A673 (cell line): Measurements from ENCODE around the gene SCUBE2. TPM values are rescaled to one million over a fixed set of nuclear protein-coding genes. Genes with fewer than 3 reads are reported as not detected.

Experiments used
- BruUV-seq: library from RNA; stranded (reverse); fragments of 400-500 nt; replicated peaks from 2 replicates; lab custom pipeline; 2021; lab: Mats Ljungman, UMichigan
- CTCF ChIA-PET: fragments of 300-600 bp; sonication (Branson Sonifier 250); formaldehyde crosslinking; loops from one replicate; lab custom pipeline; 2022; ENCODE audit warnings: antibody characterized with exemption; lab: Charles Lee
- POLR2A ChIA-PET: fragments of 300-600 bp; sonication (Branson Sonifier 250); formaldehyde crosslinking; loops from one replicate; lab custom pipeline; 2022; ENCODE audit warnings: antibody characterized with exemption; ENCODE audit not compliant: low non-redundant PET; lab: Charles Lee
- DNase-seq: peaks from one replicate; pipeline ENCODE4 v3.0.0-alpha.2; 2015; ENCODE audit warnings: low spot score
- H3K27ac ChIP-seq: fragments of 200-600 bp; sonication (generic); 2 replicates; pipeline ENCODE4 v1.5.1; 2016; ENCODE audit warnings: mixed run types, low read depth, mild to moderate bottlenecking, mixed read lengths, antibody characterized with exemption, low read length; ENCODE audit not compliant: poor library complexity, severe bottlenecking
- H3K27me3 ChIP-seq: fragments of 200-600 bp; sonication (generic); replicated peaks from 2 replicates; pipeline ENCODE4 v1.6.1; 2017; ENCODE audit warnings: mixed run types, low read depth, mild to moderate bottlenecking, mixed read lengths, antibody characterized with exemption, low read length; ENCODE audit not compliant: insufficient read depth, poor library complexity
- H3K36me3 ChIP-seq: fragments of 200-600 bp; sonication (generic); 2 replicates; pipeline ENCODE4 v1.6.1; 2016; ENCODE audit warnings: mixed run types, mild to moderate bottlenecking, mixed read lengths, antibody characterized with exemption, low read length; ENCODE audit not compliant: insufficient read depth, poor library complexity, severe bottlenecking
- H3K4me1 ChIP-seq: fragments of 200-600 bp; sonication (generic); 2 replicates; pipeline ENCODE4 v1.6.1; 2017; ENCODE audit warnings: mixed run types, mild to moderate bottlenecking, mixed read lengths, antibody characterized with exemption, low read length; ENCODE audit not compliant: insufficient read depth, poor library complexity, severe bottlenecking
- H3K4me3 ChIP-seq: fragments of 200-600 bp; sonication (generic); 2 replicates; pipeline ENCODE4 v1.5.1; 2016; ENCODE audit warnings: low read depth, mixed run types, mild to moderate bottlenecking, mixed read lengths, low read length; ENCODE audit not compliant: poor library complexity, severe bottlenecking
- H3K9me3 ChIP-seq: fragments of 200-600 bp; sonication (generic); 2 replicates; pipeline ENCODE4 v1.6.1; 2016; ENCODE audit warnings: mixed run types, low read depth, mild to moderate bottlenecking, mixed read lengths, antibody characterized with exemption, low read length; ENCODE audit not compliant: poor library complexity, severe bottlenecking
- CTCF ChIP-seq: fragments of 300-800, 200-600 bp; sonication (generic); conservative IDR thresholded peaks from 2 replicates; pipeline ENCODE4 v1.5.1; 2017; ENCODE audit warnings: low read depth, mild to moderate bottlenecking, antibody characterized with exemption, low read length, moderate library complexity, mixed read lengths
- EZH2 ChIP-seq: fragments of 200-600 bp; sonication (generic); IDR thresholded peaks from 2 replicates; pipeline ENCODE4 v1.6.1; 2017; ENCODE audit warnings: borderline replicate concordance, low read depth, mild to moderate bottlenecking, mixed read lengths, antibody characterized with exemption, low read length; ENCODE audit not compliant: poor library complexity, severe bottlenecking
- intact Hi-C: fragments of 100-400 bp; cut with micrococcal nuclease; formaldehyde crosslinking; loops from one replicate; pipeline ENCODE4 v1.10.0; 2022; ENCODE audit not compliant: unreplicated experiment
- total RNA-seq: library from RNA; stranded (reverse); gene quantifications from 2 replicates; pipeline ENCODE4 v1.2.3, GENCODE V29; 2021

Gene SCUBE2
- total RNA-seq, 1 experiment from 2014 or later = 1.4 TPM

GRCh38 chr11:9130297-9130696, 38.9 kb upstream of the SCUBE2 start:
- Histone ChIP-seq H3K36me3 (no peaks in the 10 kb centered on the region), H3K27me3 (no peaks in the 10 kb centered on the region), H3K9me3 (no peaks in the 10 kb centered on the region), H3K27ac (no peak overlapping the region), H3K4me1 (no peaks in the 10 kb centered on the region), H3K4me3 (no peak overlapping the region)
- TF ChIP-seq EZH2 (no peak), CTCF (no peak)
- DNase-seq = no peak
- CTCF ChIA-PET = no interaction called here
- intact Hi-C loops = no loop called here
- BruUV-seq = no TSS peak
- POLR2A ChIA-PET = interaction anchor here (0.6 kb wide), 1 partner anchor 77 kb away, joined by 3 read pairs; no protein-coding TSS in a partner anchor

GRCh38 chr11:9126636-9127035, 35.2 kb upstream of the SCUBE2 start:
- Histone ChIP-seq H3K27me3 (no peaks in the 10 kb centered on the region), H3K4me3 (no peak overlapping the region), H3K27ac (no peak overlapping the region), H3K9me3 (no peaks in the 10 kb centered on the region), H3K4me1 (no peaks in the 10 kb centered on the region), H3K36me3 (no peaks in the 10 kb centered on the region)
- CTCF ChIA-PET = no interaction called here
- POLR2A ChIA-PET = no interaction called here
- intact Hi-C loops = no loop called here
- no peak for TF ChIP-seq CTCF
- TF ChIP-seq EZH2 = no peak
- no peak for DNase-seq
- BruUV-seq = no TSS peak

- no peaks in the 10 kb centered on the region for H3K9me3 ChIP-seq
- ChIA-PET CTCF (interaction anchor here (1.2 kb wide), 1 partner anchor 12 kb away, joined by 4 read pairs; no protein-coding TSS in a partner anchor), POLR2A (no interaction called here)
- BruUV-seq = no TSS peak
- intact Hi-C loops = no loop called here
- no peak for DNase-seq
- H3K4me3 ChIP-seq = no peak overlapping the region
- no peaks in the 10 kb centered on the region for H3K4me1 ChIP-seq
- no peaks in the 10 kb centered on the region for H3K36me3 ChIP-seq
- no peaks in the 10 kb centered on the region for H3K27me3 ChIP-seq
- no peak overlapping the region for H3K27ac ChIP-seq
- TF ChIP-seq EZH2 (no peak), CTCF (no peak)
Observed at GRCh38 chr11:9125185-9125886, 33.9 kb upstream of the SCUBE2 start.
